Naive thymus-derived CD8-positive, alpha-beta T cell (primary cell): ENCODE results near the gene FANCC. TPM values are rescaled to one million over a fixed set of nuclear protein-coding genes. Genes with fewer than 3 reads are reported as not detected.

Source experiments
- ATAC-seq, 2 donors: fragments of 150-1000 bp; cut with Tn5 transposase in 1 of 2; sonication (Bioruptor Pico), chemical (Tn5 transposase) in 1 of 2; 1 replicate in 1 of 2; 2 replicates in 1 of 2; pipeline ENCODE4 v1.10.0; 2021; ENCODE audit warnings: mild to moderate bottlenecking in 2 of 2, moderate library complexity in 2 of 2
- POLR2A ChIA-PET: fragments of 350-600 bp; sonication (Branson Sonifier 250); formaldehyde crosslinking; loops from one replicate; lab custom pipeline; 2021; ENCODE audit warnings: antibody characterized with exemption; lab: Charles Lee
- DNase-seq, 10 donors: peaks; one replicate each; pipeline versions ENCODE4 v3.0.0 to v3.0.0-alpha.2; 2020 to 2022
- H3K27ac Mint-ChIP-seq, 10 donors: one replicate each; pipeline ENCODE4 v1.8.0; 2020 to 2022; ENCODE audit warnings: mild to moderate bottlenecking in 10 of 10, mixed read lengths in 10 of 10, moderate library complexity in 4 of 10, inconsistent platforms in 1 of 10
- H3K27me3 Mint-ChIP-seq, 5 donors: one replicate each; pipeline ENCODE4 v1.8.0; 2021 to 2022; ENCODE audit warnings: mixed read lengths in 5 of 5
- H3K36me3 Mint-ChIP-seq, 3 donors: one replicate each; pipeline ENCODE4 v1.8.0; 2020 to 2022; ENCODE audit warnings: mixed read lengths in 3 of 3, mild to moderate bottlenecking in 2 of 3, inconsistent platforms in 1 of 3
- H3K4me1 Mint-ChIP-seq, 4 donors: one replicate each; pipeline ENCODE4 v1.8.0; 2021 to 2022; ENCODE audit warnings: mixed read lengths in 4 of 4
- H3K4me3 Mint-ChIP-seq, 10 donors: one replicate each; pipeline ENCODE4 v1.8.0; 2020 to 2022; ENCODE audit warnings: mild to moderate bottlenecking in 10 of 10, mixed read lengths in 10 of 10, moderate library complexity in 6 of 10, inconsistent platforms in 1 of 10
- H3K9me3 Mint-ChIP-seq, 9 donors: one replicate each; pipeline ENCODE4 v1.8.0; 2020 to 2022; ENCODE audit warnings: mixed read lengths in 9 of 9, mild to moderate bottlenecking in 3 of 9, inconsistent platforms in 1 of 9, moderate library complexity in 1 of 9
- microRNA-seq: library from miRNA; unstranded; fragments of <30 nt; microRNA quantifications from one replicate; pipeline ENCODE4 v1.2.0, GENCODE V29; 2022; ENCODE audit warnings: borderline microRNAs expressed
- polyA plus RNA-seq, 3 donors: library from polyadenylated mRNA; unstranded; fragments of 300-500 nt; fragmentation: Illumina TruSeq; gene quantifications; one replicate each; pipeline ENCODE4 v1.2.3, GENCODE V29; 2021
- total RNA-seq, 8 experiments: library from RNA in 2 of 8; stranded (reverse) in 2 of 8; gene quantifications; one replicate each; pipeline ENCODE4 v1.2.3 and lab custom pipeline; 2021 to 2026

FANCC gene
- total and polyA plus RNA-seq, 5 experiments from 2014 or later: 3.3 to 8.0 (median 5.8) TPM

DNA sequence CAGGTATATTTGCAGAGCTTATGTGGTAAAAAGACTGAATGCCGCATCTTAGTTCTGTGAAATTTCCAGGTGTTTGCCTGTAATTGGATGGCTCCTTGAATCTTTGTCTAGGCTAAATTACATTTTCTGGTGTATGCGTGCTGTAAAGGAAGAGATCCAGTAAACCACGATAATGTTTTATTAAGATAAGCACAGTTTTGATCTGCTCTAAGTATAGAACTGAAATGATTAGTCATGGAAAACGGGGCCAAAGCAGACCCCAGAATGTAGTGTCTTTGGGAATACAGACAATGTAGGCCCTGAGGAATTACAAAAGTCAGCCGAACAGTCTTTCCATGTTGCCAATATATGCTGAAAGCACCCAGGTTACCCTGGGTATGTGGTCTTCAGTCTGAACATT, 257.3 kb downstream of the FANCC start:
- Mint-ChIP-seq H3K36me3 (peaks cover 0 to 9% (median 8%) of the 10 kb centered on the region in 3 donors), H3K4me3 (no peak overlapping the region), H3K27ac (no peak overlapping the region), H3K4me1 (peaks cover 0 to 4% (median 3%) of the 10 kb centered on the region in 4 donors), H3K9me3 (no peaks in the 10 kb centered on the region), H3K27me3 (no peaks in the 10 kb centered on the region)
- no peak for DNase-seq
- ATAC-seq: no peak
- POLR2A ChIA-PET: no interaction called here

DNA sequence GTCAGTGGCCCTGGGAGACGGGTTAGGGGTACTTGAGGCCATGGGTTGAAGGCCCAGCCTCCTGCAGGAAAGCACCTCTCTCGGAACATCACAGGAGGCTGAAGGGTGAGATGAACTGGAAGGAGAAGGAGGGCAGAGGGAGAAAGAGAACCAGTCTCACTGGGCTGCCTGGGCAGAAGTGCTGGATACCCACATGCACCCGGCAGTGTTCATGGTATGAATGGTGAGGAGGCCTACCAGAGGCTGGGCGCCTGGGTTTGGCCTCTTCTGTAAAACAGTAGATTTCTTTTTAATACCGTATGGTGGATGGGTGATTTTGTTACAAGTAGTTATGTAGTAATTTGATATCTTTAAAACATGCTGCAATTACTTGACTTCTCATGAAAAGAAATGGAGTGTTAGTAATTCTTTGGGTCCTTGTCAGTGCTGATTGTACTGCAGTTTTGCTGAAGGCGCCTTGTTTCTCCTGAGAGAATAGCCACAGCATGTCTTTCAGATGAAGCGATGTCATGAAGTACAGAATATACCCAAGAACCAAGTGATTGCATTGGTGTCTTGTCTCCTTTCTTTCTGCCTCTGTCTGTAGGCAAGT, 258.6 kb downstream of the FANCC start:
- Mint-ChIP-seq H3K9me3 (no peaks in the 10 kb centered on the region), H3K36me3 (peaks cover 0 to 9% (median 7%) of the 10 kb centered on the region in 3 donors), H3K27ac (peak overlapping the region in 1 of 10 donors; percentile 43), H3K4me3 (no peak overlapping the region), H3K27me3 (no peaks in the 10 kb centered on the region), H3K4me1 (peaks cover 0 to 4% (median 3%) of the 10 kb centered on the region in 4 donors)
- POLR2A ChIA-PET: no interaction called here
- no peak for ATAC-seq
- no peak for DNase-seq

- H3K27ac Mint-ChIP-seq: peak overlapping the region in 1 of 10 donors; percentile 43
- H3K4me1 Mint-ChIP-seq: peaks cover 0 to 4% (median 2%) of the 10 kb centered on the region in 4 donors
- DNase-seq: no peak
- H3K27me3 Mint-ChIP-seq: no peaks in the 10 kb centered on the region
- POLR2A ChIA-PET: no interaction called here
- no peak for ATAC-seq
- H3K36me3 Mint-ChIP-seq: peaks cover 0 to 6% (median 3%) of the 10 kb centered on the region in 3 donors
- H3K9me3 Mint-ChIP-seq: no peaks in the 10 kb centered on the region
- no peak overlapping the region for H3K4me3 Mint-ChIP-seq
Measured at GRCh38 chr9:95058121-95058785, 259.3 kb downstream of the FANCC start.

DNA sequence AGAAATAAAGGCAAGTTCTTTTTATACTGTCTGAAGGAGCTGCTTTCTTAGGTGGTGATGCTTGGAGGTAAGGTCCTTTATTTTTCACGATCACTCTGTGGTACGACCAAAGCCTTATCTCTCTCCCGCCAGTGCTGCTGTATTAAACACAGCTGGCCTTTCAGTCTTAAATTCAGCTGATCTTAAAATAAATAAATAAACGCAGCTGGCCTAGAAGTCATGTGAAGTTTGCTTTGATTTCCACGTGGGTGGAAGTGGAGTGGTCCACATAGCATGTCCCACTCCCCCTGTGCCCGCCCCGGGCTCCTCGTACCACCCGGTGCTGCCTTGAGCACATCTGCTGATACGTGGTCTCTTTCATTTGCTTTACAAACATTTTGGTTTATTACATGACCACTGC, 260.4 kb downstream of the FANCC start:
- H3K9me3 Mint-ChIP-seq: no peaks in the 10 kb centered on the region
- peaks cover 0 to 2% (median under 1%) of the 10 kb centered on the region in 4 donors for H3K4me1 Mint-ChIP-seq
- DNase-seq (no peak), ATAC-seq (no peak)
- peaks cover 0 to 7% (median 0%) of the 10 kb centered on the region in 3 donors for H3K36me3 Mint-ChIP-seq
- peaks cover 0 to 2% (median 0%) of the 10 kb centered on the region in 5 donors for H3K27me3 Mint-ChIP-seq
- POLR2A ChIA-PET: no interaction called here
- peak overlapping the region in 1 of 10 donors; percentile 19 for H3K27ac Mint-ChIP-seq
- no peak overlapping the region for H3K4me3 Mint-ChIP-seq

- ATAC-seq: no peak
- Mint-ChIP-seq H3K36me3 (peaks cover 0 to 9% (median 0%) of the 10 kb centered on the region in 3 donors), H3K4me3 (no peak overlapping the region), H3K4me1 (no peaks in the 10 kb centered on the region), H3K9me3 (no peaks in the 10 kb centered on the region), H3K27me3 (peaks cover 0 to 2% (median 0%) of the 10 kb centered on the region in 5 donors), H3K27ac (no peak overlapping the region)
- DNase-seq: no peak
- POLR2A ChIA-PET: no interaction called here
Measured at GRCh38 chr9:95055851-95056551, 261.5 kb downstream of the FANCC start.

DNA sequence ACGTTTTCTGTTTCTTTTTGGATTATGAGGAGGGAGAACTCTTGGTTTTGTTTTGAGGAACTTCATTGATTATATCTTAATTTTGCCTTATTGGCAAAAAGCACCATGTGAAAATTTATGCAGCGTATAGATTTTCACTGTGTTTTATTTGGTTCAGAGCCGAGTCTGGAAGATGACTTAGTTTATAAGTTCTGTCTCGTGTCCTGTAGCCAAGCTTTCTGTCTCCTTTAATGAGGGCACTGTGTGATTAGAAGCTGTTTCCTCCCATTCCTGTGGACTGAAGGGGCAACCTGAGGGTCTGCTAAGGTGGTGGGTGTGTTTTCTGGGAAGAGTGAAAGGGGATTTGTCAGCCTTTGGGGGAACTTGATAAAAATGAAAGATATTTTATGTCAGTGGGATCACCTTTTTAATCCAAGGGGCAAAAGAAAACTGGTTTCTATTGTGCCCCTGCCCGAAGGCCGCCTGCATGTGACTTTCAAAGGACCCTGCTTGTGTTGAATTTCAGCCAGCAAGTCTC, 262.1 kb downstream of the FANCC start:
- Mint-ChIP-seq H3K27ac (no peak overlapping the region), H3K4me3 (no peak overlapping the region), H3K27me3 (peaks cover 1 to 6% (median 2%) of the 10 kb centered on the region in 5 donors), H3K4me1 (no peaks in the 10 kb centered on the region), H3K9me3 (no peaks in the 10 kb centered on the region), H3K36me3 (peaks cover 0 to 11% (median 0%) of the 10 kb centered on the region in 3 donors)
- DNase-seq: no peak
- no peak for ATAC-seq
- POLR2A ChIA-PET: no interaction called here

DNA sequence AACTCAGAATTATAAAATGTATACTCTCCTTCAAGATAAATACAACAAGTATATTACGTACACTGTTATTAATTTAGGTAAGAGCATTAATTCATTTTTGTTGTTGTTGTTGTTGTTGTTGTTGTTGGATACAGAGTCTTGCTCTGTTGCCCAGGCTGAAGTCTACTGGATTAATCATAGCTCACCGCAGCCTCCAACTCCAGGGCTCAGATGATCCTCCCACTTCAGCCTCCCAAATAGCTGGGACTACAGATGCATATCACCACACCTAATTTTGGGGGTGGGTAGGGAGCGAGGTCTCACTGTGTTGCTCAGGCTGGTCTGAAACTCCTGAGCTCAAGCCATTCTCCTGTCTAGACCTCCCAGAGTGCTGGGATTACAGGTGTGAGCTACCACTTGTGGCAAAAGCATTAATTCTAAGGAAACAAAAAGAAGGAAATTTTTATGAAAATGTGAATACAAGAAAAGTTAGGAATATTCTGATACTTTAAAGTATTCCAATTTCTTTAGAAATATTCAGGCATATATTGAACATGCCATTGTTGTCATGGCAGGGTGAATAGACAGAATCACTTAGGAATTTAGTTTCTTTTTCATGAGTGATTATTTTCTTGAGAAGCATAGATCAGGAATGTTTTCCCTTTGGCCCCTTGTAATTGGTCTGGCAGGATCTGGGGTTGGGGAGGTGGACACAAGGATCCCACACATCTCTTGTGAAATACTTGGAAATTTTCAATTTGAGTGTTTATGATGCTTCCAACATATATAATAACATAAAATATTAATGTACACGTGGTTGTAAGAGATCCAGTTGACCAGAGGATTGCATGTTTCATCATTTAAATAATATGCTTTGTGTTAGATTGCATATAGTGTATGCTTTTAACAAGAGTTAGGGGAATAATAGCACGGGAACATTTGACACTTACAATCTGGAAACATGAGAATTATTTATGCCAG, 263.6 kb downstream of the FANCC start:
- Mint-ChIP-seq H3K9me3 (no peaks in the 10 kb centered on the region), H3K4me1 (peaks cover 0 to 6% (median 2%) of the 10 kb centered on the region in 4 donors)

DNA sequence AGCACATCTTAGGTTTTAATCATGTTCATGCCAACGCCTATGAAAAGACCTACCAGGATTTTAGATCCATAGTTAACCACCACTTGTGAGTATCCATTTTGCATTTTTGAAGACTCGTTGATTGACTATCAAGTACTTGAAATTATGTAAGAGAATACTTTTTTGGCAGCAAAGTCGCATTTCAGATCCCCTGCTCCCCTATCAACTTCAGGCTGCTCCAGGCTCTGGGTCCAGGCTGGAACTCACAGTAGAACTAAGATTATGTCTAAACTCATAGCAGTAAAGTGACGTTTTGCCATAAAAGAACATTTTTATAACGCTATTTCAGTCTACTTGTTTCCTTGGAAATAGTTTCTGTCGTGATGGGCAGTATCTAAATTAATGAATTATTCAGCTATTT, 267.7 kb downstream of the FANCC start:
- Mint-ChIP-seq H3K27ac (no peak overlapping the region), H3K9me3 (no peaks in the 10 kb centered on the region), H3K27me3 (peaks cover 6 to 29% (median 19%) of the 10 kb centered on the region in 5 donors), H3K4me1 (peaks cover 0 to 14% (median 8%) of the 10 kb centered on the region in 4 donors), H3K4me3 (peak overlapping the region in 2 of 10 donors; percentile 7 to 39), H3K36me3 (peaks cover 0 to 11% (median 0%) of the 10 kb centered on the region in 3 donors)
- ATAC-seq: no peak
- POLR2A ChIA-PET: no interaction called here
- no peak for DNase-seq

More for the DNA sequence above, 263.6 kb downstream of the FANCC start:
- H3K27me3 Mint-ChIP-seq: peaks cover 2 to 21% (median 10%) of the 10 kb centered on the region in 5 donors
- H3K36me3 Mint-ChIP-seq: peaks cover 0 to 11% (median 0%) of the 10 kb centered on the region in 3 donors
- DNase-seq: no peak
- no peak overlapping the region for H3K4me3 Mint-ChIP-seq
- POLR2A ChIA-PET: no interaction called here
- no peak overlapping the region for H3K27ac Mint-ChIP-seq
- ATAC-seq: no peak

Small RNA genes within 50 kb of the gene (microRNA-seq; reads per million reads assigned to microRNA genes)
- 1,066 reads per million, percentile 85 among the genes with 10 or more reads in this experiment for gene MIR23B
- not detected for gene MIR24-1
- 760 reads per million, percentile 83 among the genes with 10 or more reads in this experiment for gene MIR27B
- gene MIR3074: not detected
- not detected for gene MIR6081

Other genes with a start within 250 kb of the FANCC start
- 10 to 100 TPM; 47.7 to 49.6 TPM for gene PTCH1, start 199.3 kb upstream of the FANCC start, total RNA-seq
- gene PTCH1, start 199.3 kb upstream of the FANCC start, polyA plus RNA-seq: 10 to 100 TPM; 10.5 to 18.1 (median 17.3) TPM